ENCODE results near the gene EP400. TPM values are rescaled to one million over a fixed set of nuclear protein-coding genes. Genes with fewer than 3 reads are reported as not detected.

Gene EP400
- total RNA-seq, 3 donors from 2014 or later: 34.9 to 47.8 (median 40.7) TPM

- H3K36me3 ChIP-seq (ENCODE audit: low read depth): peaks cover 3% of the 10 kb centered on the region
Measured at GRCh38 chr12:132026061-132026795, 76.5 kb downstream of the EP400 start.

DNA sequence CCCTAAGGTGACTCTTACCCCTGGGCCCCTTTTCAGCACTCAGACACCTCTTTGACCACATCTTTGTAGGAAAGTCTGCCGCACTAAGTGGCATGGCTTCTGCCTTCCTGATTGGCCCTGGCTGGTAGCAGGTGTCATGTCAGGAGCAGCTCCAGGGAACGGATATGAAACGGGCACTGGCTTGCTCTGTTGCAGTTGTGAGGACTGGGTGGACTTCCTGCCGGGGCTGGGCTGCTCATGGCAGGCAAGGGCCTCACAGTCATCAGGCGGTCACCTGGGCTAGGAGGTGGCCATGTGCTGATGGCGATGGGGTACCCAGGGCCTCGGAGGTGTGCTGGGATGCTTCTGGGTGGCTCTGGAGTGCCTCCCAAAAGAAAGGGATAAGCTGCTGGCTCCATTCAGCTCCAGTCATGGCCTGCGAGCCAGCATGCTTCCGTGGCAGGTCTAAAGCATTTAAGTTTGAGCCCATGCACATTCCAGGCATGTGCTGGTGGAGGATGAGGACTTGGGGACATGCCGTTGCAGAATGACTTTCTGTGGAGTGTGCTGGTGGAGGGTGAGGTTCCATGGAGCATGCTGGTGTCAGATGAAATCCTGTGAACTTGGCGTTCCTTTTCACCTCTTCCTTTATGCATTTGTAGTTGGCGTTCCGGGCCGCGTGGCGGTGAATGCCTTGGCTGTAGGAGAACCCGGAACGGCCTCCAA, 77.2 kb downstream of the EP400 start:
- H3K4me1 ChIP-seq (ENCODE audit: low read depth): no peaks in the 10 kb centered on the region
- H3K36me3 ChIP-seq (ENCODE audit: low read depth): peaks cover 3% of the 10 kb centered on the region
- H3K4me3 ChIP-seq: no peak overlapping the region
- intact Hi-C loops (cut with DNase I, micrococcal nuclease): no loop called here
- DNase-seq: no peak
- no peaks in the 10 kb centered on the region for H3K9me3 ChIP-seq
- no peak for ATAC-seq
- TF ChIP-seq, protein P1, sequence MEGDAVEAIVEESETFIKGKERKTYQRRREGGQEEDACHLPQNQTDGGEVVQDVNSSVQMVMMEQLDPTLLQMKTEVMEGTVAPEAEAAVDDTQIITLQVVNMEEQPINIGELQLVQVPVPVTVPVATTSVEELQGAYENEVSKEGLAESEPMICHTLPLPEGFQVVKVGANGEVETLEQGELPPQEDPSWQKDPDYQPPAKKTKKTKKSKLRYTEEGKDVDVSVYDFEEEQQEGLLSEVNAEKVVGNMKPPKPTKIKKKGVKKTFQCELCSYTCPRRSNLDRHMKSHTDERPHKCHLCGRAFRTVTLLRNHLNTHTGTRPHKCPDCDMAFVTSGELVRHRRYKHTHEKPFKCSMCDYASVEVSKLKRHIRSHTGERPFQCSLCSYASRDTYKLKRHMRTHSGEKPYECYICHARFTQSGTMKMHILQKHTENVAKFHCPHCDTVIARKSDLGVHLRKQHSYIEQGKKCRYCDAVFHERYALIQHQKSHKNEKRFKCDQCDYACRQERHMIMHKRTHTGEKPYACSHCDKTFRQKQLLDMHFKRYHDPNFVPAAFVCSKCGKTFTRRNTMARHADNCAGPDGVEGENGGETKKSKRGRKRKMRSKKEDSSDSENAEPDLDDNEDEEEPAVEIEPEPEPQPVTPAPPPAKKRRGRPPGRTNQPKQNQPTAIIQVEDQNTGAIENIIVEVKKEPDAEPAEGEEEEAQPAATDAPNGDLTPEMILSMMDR (IDR thresholded peaks at IDR 0.05): no peak

More at GRCh38 chr12:132026061-132026795, 76.5 kb downstream of the EP400 start:
- no peak overlapping the region for H3K4me3 ChIP-seq
- TF ChIP-seq, protein P1 (IDR thresholded peaks at IDR 0.05): no peak
- no peaks in the 10 kb centered on the region for H3K9me3 ChIP-seq
- intact Hi-C loops (cut with DNase I, micrococcal nuclease): no loop called here
- no peaks in the 10 kb centered on the region for H3K4me1 ChIP-seq (ENCODE audit: low read depth)
- no peak for ATAC-seq
- DNase-seq: no peak

DNA sequence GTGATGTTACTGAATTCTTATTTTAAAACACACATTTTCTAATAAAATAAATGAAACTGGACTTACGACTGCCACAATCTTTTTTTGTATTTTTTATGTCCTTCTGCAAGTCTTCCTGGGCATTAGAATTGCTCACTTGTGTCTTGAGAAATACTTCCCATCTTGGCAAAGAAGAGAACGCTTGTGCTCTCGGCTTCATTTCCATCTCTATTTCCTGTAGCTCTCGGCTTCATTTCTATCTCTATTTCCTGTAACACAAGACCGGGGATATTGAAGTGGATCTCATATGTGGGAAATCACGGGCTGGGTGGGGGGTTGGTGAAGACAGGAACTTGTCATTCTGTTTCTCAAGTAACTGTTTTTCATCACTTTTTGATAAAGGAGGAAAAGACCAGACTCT, 77.9 kb downstream of the EP400 start:
- Histone ChIP-seq H3K4me3 (no peak overlapping the region), H3K4me1 (ENCODE audit: low read depth) (no peaks in the 10 kb centered on the region), H3K36me3 (ENCODE audit: low read depth) (peaks cover 3% of the 10 kb centered on the region), H3K9me3 (no peaks in the 10 kb centered on the region)
- ATAC-seq (no peak), DNase-seq (no peak)
- intact Hi-C loops (cut with DNase I, micrococcal nuclease): no loop called here
- TF ChIP-seq, protein P1 (IDR thresholded peaks at IDR 0.05): no peak

GRCh38 chr12:132028111-132028510, 78.4 kb downstream of the EP400 start:
- TF ChIP-seq, protein P1 (IDR thresholded peaks at IDR 0.05): no peak
- intact Hi-C loops (cut with DNase I, micrococcal nuclease): no loop called here
- H3K9me3 ChIP-seq: no peaks in the 10 kb centered on the region
- peaks cover 3% of the 10 kb centered on the region for H3K36me3 ChIP-seq (ENCODE audit: low read depth)
- ATAC-seq: no peak
- no peak overlapping the region for H3K4me3 ChIP-seq
- DNase-seq: no peak
- no peaks in the 10 kb centered on the region for H3K4me1 ChIP-seq (ENCODE audit: low read depth)

GRCh38 chr12:132029503-132030300, 80.0 kb downstream of the EP400 start:
- Histone ChIP-seq H3K4me1 (ENCODE audit: low read depth) (no peaks in the 10 kb centered on the region), H3K36me3 (ENCODE audit: low read depth) (peaks cover 3% of the 10 kb centered on the region), H3K4me3 (no peak overlapping the region), H3K9me3 (no peaks in the 10 kb centered on the region)
- no peak for ATAC-seq
- intact Hi-C loops (cut with DNase I, micrococcal nuclease): no loop called here
- TF ChIP-seq, protein P1 (IDR thresholded peaks at IDR 0.05): no peak
- DNase-seq: no peak
